Right lobe of liver (tissue), 4 donors: Measurements from ENCODE around the gene EFCAB10.

Experiments
- POLR2A ChIP-seq: fragments of 450-650 bp; IDR thresholded peaks from one replicate; pipeline ENCODE4 v1.6.1; 2017; ENCODE audit warnings: antibody characterized with exemption, mild to moderate bottlenecking
- TF ChIP-seq, protein P1 (sequence below), 4 donors: fragments of 200-600 bp in 3 of 4; fragments of 450-650 bp in 1 of 4; IDR thresholded peaks; one replicate each; pipeline versions ENCODE4 v1.5.1 to v1.8.0; 2016 to 2022; ENCODE audit warnings: antibody characterized with exemption in 4 of 4, mild to moderate bottlenecking in 2 of 4
- donor health status: DM: no; HTN: no; CAD: no.
- donor health status: DM: no; HTN: no; CAD: no.
- donor health status: DM: no; HTN: yes; CAD: no.

DNA sequence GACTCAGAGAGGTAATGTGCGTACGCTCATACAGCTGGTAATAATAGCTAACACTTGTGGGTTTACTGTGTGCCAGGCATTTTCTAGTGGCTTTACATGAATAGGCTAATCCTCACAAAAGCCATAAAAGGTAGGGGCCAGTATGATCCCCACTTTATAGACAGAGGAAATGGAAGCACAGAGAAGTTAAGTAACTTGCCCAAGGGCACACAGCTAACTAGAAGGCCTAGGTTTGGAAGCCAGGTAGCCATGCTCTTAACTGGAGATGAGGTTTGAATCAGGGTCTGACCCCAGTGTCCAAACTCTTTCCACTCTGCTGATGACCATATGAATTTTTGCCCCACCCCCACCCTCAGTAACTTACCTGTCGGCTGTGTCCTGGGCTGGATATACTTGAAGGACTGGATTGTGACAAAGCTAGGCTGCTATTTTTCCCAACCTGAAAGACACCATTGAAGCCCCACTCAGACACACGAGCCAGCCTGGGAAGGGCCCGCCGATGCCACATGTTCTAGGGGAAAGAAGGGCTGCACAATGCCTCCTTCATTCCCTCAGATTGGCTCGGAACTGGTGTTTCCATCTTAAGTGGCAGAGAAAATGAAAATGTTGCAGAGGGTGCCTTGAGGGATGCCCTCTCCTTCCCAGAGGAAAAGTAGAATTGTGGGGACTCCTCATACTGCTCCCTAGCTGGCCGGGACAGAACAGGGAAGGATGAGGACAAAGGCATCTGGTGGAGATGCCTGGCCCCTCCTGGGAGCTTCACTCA lies 29.1 kb upstream of the EFCAB10 start:
- TF ChIP-seq, protein P1, sequence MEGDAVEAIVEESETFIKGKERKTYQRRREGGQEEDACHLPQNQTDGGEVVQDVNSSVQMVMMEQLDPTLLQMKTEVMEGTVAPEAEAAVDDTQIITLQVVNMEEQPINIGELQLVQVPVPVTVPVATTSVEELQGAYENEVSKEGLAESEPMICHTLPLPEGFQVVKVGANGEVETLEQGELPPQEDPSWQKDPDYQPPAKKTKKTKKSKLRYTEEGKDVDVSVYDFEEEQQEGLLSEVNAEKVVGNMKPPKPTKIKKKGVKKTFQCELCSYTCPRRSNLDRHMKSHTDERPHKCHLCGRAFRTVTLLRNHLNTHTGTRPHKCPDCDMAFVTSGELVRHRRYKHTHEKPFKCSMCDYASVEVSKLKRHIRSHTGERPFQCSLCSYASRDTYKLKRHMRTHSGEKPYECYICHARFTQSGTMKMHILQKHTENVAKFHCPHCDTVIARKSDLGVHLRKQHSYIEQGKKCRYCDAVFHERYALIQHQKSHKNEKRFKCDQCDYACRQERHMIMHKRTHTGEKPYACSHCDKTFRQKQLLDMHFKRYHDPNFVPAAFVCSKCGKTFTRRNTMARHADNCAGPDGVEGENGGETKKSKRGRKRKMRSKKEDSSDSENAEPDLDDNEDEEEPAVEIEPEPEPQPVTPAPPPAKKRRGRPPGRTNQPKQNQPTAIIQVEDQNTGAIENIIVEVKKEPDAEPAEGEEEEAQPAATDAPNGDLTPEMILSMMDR (IDR thresholded peaks at IDR 0.05), result no peak
- no peak for TF ChIP-seq POLR2A
